Activated naive CD8-positive, alpha-beta T cell treated with anti-CD3 and anti-CD28 coated beads, Interleukin-2, amount 10 ng/mL, durations not matched to agents 7 days and 5 days (primary cell): Measurements from ENCODE around the gene CACNA1G. TPM values are rescaled to one million over a fixed set of nuclear protein-coding genes. Genes with fewer than 3 reads are reported as not detected.

Source experiments
- ATAC-seq: fragments of 150-1000 bp; cut with Tn5 transposase; one replicate; pipeline ENCODE4 v1.10.0; 2021; ENCODE audit warnings: low read depth, moderate library complexity
- POLR2A ChIA-PET: fragments of 350-600 bp; sonication (Branson Sonifier 250); formaldehyde crosslinking; loops from one replicate; lab custom pipeline; 2021; ENCODE audit warnings: antibody characterized with exemption; lab: Charles Lee
- DNase-seq: peaks from one replicate; pipeline ENCODE4 v3.0.0; 2021
- H3K27ac Mint-ChIP-seq: one replicate; pipeline ENCODE4 v1.8.0; 2022; ENCODE audit warnings: mild to moderate bottlenecking, mixed read lengths
- H3K27me3 Mint-ChIP-seq: one replicate; pipeline ENCODE4 v1.8.0; 2022; ENCODE audit warnings: mild to moderate bottlenecking, moderate library complexity, mixed read lengths
- H3K36me3 Mint-ChIP-seq: one replicate; pipeline ENCODE4 v1.8.0; 2021; ENCODE audit warnings: mild to moderate bottlenecking, mixed read lengths
- H3K4me1 Mint-ChIP-seq: one replicate; pipeline ENCODE4 v1.8.0; 2021; ENCODE audit warnings: mixed read lengths
- H3K4me3 Mint-ChIP-seq: one replicate; pipeline ENCODE4 v1.8.0; 2022; ENCODE audit warnings: mild to moderate bottlenecking, moderate library complexity, mixed read lengths
- H3K9me3 Mint-ChIP-seq: one replicate; pipeline ENCODE4 v1.8.0; 2021; ENCODE audit warnings: mixed read lengths
- total RNA-seq, 2 experiments: library from RNA; stranded (reverse); gene quantifications; one replicate each; pipeline ENCODE4 v1.2.3, GENCODE V29; 2021

CACNA1G gene
- total RNA-seq, 2 experiments from 2014 or later: 0.11 TPM; not detected in 1

DNA sequence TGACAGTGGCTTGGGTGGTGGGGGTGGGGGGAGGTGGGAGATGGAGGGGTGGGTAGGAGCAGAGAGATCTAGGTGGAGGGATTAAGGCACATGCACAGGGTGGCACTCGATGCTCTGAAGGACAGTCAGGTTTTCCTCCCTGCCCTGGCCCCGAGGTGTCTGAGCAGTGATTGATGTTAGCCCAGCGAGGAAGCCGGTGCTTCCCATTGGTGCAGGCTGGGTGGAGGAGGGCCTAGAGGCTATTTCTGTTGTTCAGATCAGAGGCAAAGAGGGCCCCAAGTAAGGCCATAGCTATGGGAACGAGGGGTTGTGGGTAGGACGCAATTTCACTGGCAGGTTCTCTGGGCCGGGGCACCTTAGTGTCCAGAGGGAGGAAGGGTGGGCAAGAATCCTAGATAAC is 23.1 kb downstream of the CACNA1G start:
- DNase-seq: no peak
- H3K9me3 Mint-ChIP-seq: no peaks in the 10 kb centered on the region
- ATAC-seq: no peak
- peaks cover under 1% of the 10 kb centered on the region for H3K4me1 Mint-ChIP-seq
- no peak overlapping the region for H3K4me3 Mint-ChIP-seq
- H3K36me3 Mint-ChIP-seq: no peaks in the 10 kb centered on the region
- no peak overlapping the region for H3K27ac Mint-ChIP-seq
- H3K27me3 Mint-ChIP-seq: peaks cover 12% of the 10 kb centered on the region
- POLR2A ChIA-PET: no interaction called here

- Mint-ChIP-seq H3K9me3 (no peaks in the 10 kb centered on the region), H3K27me3 (peaks cover 12% of the 10 kb centered on the region), H3K36me3 (no peaks in the 10 kb centered on the region), H3K4me1 (no peaks in the 10 kb centered on the region), H3K27ac (no peak overlapping the region), H3K4me3 (no peak overlapping the region)
- no peak for DNase-seq
- POLR2A ChIA-PET: no interaction called here
- ATAC-seq: no peak
Measured at GRCh38 chr17:50584116-50584515, 23.6 kb downstream of the CACNA1G start.

DNA sequence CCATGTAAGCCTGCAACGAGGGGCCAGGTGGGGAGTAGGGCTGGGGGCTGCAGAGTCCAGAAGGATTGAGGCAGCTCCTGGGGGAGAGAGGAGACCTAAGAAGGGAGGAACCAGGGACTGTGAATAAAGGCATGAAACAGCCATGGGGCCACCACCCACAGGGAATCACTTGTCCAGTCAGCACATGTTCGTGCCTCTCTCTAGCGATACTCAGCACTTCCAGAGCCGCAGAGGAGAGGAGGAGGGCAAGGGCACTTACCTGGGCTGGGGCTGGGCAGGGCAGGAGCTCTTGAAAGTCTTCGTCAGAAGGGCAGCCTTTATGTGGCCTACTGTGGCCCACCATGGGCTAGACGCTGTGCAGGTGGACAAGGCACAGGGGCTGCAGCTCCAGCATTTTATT is 24.2 kb downstream of the CACNA1G start:
- Mint-ChIP-seq H3K27ac (no peak overlapping the region), H3K9me3 (no peaks in the 10 kb centered on the region), H3K4me1 (no peaks in the 10 kb centered on the region), H3K36me3 (no peaks in the 10 kb centered on the region), H3K27me3 (peaks cover 12% of the 10 kb centered on the region), H3K4me3 (no peak overlapping the region)
- POLR2A ChIA-PET: no interaction called here
- DNase-seq: no peak
- no peak for ATAC-seq

GRCh38 chr17:50585346-50585745 is 24.8 kb downstream of the CACNA1G start:
- no peak overlapping the region for H3K27ac Mint-ChIP-seq
- ATAC-seq: no peak
- H3K27me3 Mint-ChIP-seq: peaks cover 12% of the 10 kb centered on the region
- no peak overlapping the region for H3K4me3 Mint-ChIP-seq
- H3K4me1 Mint-ChIP-seq: no peaks in the 10 kb centered on the region
- no peaks in the 10 kb centered on the region for H3K9me3 Mint-ChIP-seq
- POLR2A ChIA-PET: no interaction called here
- DNase-seq: no peak
- no peaks in the 10 kb centered on the region for H3K36me3 Mint-ChIP-seq

DNA sequence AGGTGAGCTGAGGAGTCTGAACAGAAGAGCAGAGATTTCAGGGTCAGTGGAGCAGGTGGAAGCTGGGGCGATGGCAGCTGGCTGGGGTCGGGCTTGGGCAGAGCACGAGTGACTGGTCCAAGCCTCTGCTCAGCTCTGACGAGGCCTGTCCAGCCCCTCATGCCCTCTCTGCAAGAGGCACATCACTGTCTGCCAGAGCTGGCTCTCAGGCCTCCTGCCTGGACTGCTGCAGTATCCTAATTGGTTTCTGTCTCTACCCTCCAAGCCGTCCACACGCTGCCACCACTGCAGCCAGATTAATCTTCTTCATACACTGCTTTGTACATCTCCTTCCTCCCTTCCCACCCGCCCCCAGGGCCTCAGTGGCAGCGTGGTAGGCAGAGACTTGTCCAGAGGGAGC is 25.4 kb downstream of the CACNA1G start:
- DNase-seq (no peak), ATAC-seq (no peak)
- Mint-ChIP-seq H3K4me3 (no peak overlapping the region), H3K36me3 (no peaks in the 10 kb centered on the region), H3K9me3 (no peaks in the 10 kb centered on the region), H3K27me3 (peaks cover 12% of the 10 kb centered on the region), H3K4me1 (no peaks in the 10 kb centered on the region), H3K27ac (no peak overlapping the region)
- POLR2A ChIA-PET: no interaction called here

DNA sequence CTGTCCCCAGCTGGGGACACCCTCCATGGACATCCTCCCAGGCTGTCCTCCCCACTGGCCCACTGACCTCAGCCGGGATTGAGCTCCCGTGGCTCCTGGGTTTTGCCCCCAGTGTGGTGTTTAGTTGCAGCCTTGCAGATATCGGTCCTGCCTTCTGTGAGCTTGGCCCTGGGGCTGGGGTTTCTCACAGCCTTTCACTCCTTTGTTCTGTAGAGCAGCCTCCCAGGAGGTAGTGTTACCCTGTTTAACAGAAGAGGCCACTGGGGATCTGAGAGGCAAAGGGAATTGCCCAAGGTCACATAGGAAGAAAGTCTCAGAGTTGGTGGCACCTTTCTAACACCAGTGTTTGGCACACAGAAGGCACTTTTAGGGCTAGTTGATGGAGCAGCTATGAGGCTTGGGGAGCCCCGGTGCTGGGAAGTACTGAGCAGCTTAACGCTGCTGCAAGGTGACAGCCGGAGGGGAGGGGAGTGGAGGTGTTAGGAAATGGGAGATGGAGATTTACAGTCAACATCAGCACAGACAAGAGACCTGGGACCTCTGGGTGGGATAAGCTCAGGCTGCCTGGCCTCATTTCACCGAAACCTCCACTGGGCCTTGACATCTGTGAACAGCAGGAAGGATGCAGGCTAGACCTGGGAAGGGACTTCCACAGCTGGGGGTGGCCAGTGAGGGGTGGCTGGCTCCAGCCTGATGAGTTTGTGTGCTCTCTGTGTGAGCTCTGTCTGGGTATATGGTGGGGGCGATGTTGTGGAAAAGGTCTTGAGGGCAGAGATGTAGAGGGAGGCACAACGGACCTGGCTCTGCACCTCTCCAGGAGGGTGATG is 26.1 kb downstream of the CACNA1G start:
- ATAC-seq: no peak
- H3K9me3 Mint-ChIP-seq: no peaks in the 10 kb centered on the region
- peaks cover 12% of the 10 kb centered on the region for H3K27me3 Mint-ChIP-seq
- POLR2A ChIA-PET: no interaction called here
- H3K36me3 Mint-ChIP-seq: no peaks in the 10 kb centered on the region
- H3K4me1 Mint-ChIP-seq: no peaks in the 10 kb centered on the region
- H3K27ac Mint-ChIP-seq: no peak overlapping the region
- no peak overlapping the region for H3K4me3 Mint-ChIP-seq
- no peak for DNase-seq

DNA sequence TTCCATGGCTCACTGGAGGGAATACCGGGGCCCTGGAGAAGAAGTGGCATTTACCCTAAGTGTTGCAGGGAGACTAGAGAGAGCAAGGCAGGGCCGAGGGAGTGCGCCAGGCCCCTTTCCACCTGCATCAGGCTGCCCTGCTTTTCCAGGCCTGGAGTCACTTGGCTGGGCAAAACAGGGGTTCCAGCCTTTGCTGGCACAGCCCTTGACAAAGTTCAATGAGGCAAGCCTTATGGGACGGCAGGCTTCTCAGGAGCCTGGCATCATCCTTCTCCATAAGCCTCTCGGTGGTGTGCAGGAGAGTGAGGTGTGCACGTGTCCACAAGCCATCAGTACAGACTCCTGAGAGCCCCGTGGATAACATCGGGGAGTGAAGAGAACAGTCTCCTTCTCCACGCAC is 27.1 kb downstream of the CACNA1G start:
- Mint-ChIP-seq H3K9me3 (no peaks in the 10 kb centered on the region), H3K36me3 (no peaks in the 10 kb centered on the region), H3K27ac (no peak overlapping the region), H3K4me1 (no peaks in the 10 kb centered on the region), H3K4me3 (no peak overlapping the region), H3K27me3 (peaks cover 12% of the 10 kb centered on the region)
- ATAC-seq (no peak), DNase-seq (no peak)
- POLR2A ChIA-PET: no interaction called here

GRCh38 chr17:50588391-50589049 is 28.0 kb downstream of the CACNA1G start:
- peaks cover 9% of the 10 kb centered on the region for H3K27me3 Mint-ChIP-seq
- no peak for ATAC-seq
- no peaks in the 10 kb centered on the region for H3K9me3 Mint-ChIP-seq
- H3K27ac Mint-ChIP-seq: no peak overlapping the region
- POLR2A ChIA-PET: no interaction called here
- H3K4me1 Mint-ChIP-seq: no peaks in the 10 kb centered on the region
- H3K4me3 Mint-ChIP-seq: no peak overlapping the region
- no peaks in the 10 kb centered on the region for H3K36me3 Mint-ChIP-seq
- DNase-seq: no peak

- Mint-ChIP-seq H3K4me1 (no peaks in the 10 kb centered on the region), H3K27ac (no peak overlapping the region), H3K4me3 (no peak overlapping the region), H3K9me3 (no peaks in the 10 kb centered on the region), H3K27me3 (peaks cover 4% of the 10 kb centered on the region), H3K36me3 (no peaks in the 10 kb centered on the region)
- POLR2A ChIA-PET: no interaction called here
- DNase-seq (no peak), ATAC-seq (no peak)
Measured at GRCh38 chr17:50589095-50589705, 28.7 kb downstream of the CACNA1G start.

DNA sequence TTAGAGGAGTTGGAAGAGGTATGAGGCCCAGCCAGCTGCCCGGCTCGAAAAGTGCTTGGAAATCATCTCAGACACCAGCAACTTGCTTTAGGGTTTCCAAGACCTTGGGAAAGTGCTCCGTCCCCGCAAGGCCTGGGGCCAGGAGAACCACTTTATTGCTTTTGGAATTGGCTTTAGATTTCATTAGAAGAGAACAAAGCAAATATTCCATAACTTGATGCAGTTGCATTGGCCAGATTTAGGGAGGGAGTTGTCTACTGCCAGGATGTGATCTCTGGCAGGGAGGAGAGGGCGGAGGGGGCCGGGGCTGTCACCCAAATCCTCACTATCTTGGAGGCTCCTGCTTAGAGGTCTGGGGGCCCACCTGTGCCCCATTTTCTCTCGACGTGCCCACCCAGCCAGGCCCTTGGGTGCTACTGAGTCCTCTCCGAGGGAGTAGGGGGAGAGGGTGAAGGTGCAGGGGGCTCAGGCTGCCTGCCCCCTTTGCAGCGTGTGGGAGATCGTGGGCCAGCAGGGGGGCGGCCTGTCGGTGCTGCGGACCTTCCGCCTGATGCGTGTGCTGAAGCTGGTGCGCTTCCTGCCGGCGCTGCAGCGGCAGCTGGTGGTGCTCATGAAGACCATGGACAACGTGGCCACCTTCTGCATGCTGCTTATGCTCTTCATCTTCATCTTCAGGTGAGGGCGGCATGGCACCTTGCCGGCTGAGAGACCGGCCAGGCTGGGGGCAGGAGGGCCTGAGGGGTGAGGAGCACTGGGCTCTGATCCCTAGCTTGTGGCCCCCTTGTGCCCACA is 30.6 kb downstream of the CACNA1G start:
- Mint-ChIP-seq H3K4me3 (no peak overlapping the region), H3K27ac (no peak overlapping the region), H3K4me1 (no peaks in the 10 kb centered on the region), H3K27me3 (peaks cover 2% of the 10 kb centered on the region), H3K36me3 (no peaks in the 10 kb centered on the region), H3K9me3 (no peaks in the 10 kb centered on the region)
- ATAC-seq (no peak), DNase-seq (no peak)
- POLR2A ChIA-PET: no interaction called here

DNA sequence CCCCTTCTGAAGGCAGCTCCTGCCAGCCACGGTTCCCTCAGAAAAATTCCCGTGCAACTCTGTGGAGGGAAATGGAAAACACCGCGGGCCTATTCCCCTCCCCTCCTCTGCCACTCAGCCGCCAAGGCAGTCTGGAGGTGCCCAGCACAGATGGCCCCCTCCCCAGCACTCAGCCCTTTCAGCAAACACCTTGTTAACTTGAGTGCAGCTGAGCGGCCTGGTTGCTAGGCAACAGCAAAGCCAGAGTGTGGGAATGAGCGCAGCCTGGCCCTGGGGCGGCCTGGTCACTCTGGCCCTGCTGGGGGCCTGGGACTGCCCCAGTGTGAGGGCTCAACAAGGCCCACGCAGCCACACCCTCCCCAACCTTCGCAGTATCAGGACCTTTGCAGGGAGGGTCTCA is 32.8 kb downstream of the CACNA1G start:
- H3K9me3 Mint-ChIP-seq: no peaks in the 10 kb centered on the region
- POLR2A ChIA-PET: no interaction called here
- H3K4me1 Mint-ChIP-seq: no peaks in the 10 kb centered on the region
- H3K36me3 Mint-ChIP-seq: no peaks in the 10 kb centered on the region
- H3K4me3 Mint-ChIP-seq: no peak overlapping the region
- DNase-seq: no peak
- H3K27ac Mint-ChIP-seq: no peak overlapping the region
- peaks cover 2% of the 10 kb centered on the region for H3K27me3 Mint-ChIP-seq
- no peak for ATAC-seq

DNA sequence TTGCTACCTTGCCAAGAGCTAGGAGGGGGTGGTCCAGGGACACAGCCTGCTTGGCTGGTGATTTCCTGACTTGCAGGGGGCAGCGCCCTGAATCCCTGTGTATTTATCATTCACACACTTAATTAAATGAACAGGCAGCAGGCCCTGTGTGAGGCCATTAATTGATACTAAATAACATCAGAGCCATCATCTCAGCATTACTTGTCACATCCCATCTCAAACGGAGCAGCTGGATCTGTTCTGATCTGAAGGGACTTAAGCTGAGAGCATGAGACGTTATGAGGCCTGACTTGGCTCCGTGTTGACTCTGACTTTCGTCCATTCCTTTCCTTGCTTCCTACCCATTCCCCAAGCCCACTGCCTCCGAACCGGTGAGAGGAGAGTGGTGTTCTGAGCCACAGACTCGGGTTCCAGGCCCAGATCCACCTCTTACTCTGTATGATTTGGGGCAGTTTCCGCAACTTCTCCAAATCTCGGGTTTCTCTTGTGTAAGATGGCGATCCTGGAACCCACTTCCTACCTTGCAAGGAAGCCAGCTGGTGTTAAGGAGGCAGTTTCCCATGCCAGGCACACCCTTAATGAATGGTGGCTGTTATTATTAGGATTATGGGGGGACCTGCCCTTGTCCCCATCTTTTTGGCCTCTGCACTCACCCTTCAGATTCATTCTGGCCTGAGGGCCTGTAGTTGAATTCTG is 33.8 kb downstream of the CACNA1G start:
- H3K4me1 Mint-ChIP-seq: no peaks in the 10 kb centered on the region
- DNase-seq: no peak
- no peak for ATAC-seq
- POLR2A ChIA-PET: no interaction called here
- no peak overlapping the region for H3K4me3 Mint-ChIP-seq
- peaks cover 5% of the 10 kb centered on the region for H3K27me3 Mint-ChIP-seq
- no peaks in the 10 kb centered on the region for H3K36me3 Mint-ChIP-seq
- H3K27ac Mint-ChIP-seq: no peak overlapping the region
- H3K9me3 Mint-ChIP-seq: no peaks in the 10 kb centered on the region

DNA sequence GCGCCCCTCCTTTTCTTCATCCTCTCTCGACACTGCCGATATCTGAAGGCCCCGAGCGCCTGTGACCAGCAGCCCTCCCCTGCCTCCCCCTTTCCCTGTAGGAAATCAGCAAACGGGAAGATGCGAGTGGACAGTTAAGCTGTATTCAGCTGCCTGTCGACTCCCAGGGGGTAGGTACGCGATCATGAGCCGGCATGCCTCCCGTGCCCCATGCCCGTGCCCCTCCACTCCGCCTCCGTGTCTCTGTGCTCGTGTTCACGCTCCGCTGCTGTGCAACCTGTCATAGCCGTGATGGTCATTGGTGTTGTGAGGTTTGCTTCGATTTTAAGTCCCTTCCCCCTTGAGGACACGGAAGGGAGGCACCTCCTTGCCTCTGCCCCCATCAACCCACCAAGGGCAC is 34.4 kb downstream of the CACNA1G start:
- DNase-seq (no peak), ATAC-seq (no peak)
- no peaks in the 10 kb centered on the region for H3K4me1 Mint-ChIP-seq
- H3K4me3 Mint-ChIP-seq: no peak overlapping the region
- H3K27ac Mint-ChIP-seq: no peak overlapping the region
- H3K36me3 Mint-ChIP-seq: no peaks in the 10 kb centered on the region
- POLR2A ChIA-PET: no interaction called here
- H3K27me3 Mint-ChIP-seq: peaks cover 5% of the 10 kb centered on the region
- H3K9me3 Mint-ChIP-seq: no peaks in the 10 kb centered on the region
